Embryonic facial prominence (tissue), 1 donor: ENCODE measurements around the gene AGAP1.
"Not testable (repeated sequence)": the region's sequence is repeated elsewhere in the genome, so short reads cannot be mapped to it uniquely, and the experiment has no call there.

Source experiments
- DNase-seq: peaks from one replicate; pipeline ENCODE4 v3.0.0-alpha.2; 2016; ENCODE audit errors: extremely low spot score

AGAP1 gene

DNA sequence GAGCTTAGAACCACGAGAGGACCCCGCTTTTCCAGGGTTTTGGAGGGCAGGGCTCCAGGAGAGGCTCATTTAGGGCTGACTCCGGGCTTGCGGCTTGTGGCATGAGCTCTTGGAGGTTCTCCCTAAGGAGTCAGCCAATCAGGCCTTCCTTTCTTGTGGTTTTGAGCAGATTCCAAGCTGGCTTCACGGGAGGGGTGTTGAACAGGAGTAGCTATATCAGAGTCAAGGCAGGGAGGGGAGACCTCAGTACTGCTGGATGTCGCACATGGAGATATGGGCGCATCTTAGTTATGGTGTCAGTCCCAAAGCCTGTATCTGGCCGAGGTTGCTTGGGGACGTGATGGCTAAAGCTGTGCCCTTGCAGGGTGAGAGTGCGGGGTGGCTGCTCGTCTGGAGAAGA, 98.6 kb downstream of the AGAP1 start:
- no peak for DNase-seq

DNA sequence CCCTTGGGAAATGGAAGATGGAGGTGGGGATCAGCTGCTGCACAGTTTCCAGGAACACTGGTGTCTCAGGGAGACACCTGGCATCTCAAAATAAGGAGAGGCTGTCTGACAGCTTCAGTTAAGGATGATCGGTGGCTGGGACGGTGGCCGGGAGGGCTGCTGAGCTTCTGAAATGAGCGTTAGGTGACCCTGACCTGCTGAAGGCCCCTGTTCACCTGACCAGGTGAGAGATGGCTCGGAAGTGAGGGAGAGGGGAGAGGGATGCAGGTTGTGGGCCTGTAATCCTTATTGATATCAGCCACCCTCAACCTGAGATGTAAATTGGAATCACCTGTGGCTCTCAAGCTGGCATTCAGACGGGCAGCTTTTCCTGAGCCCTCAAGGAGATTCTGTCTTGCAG, 99.0 kb downstream of the AGAP1 start:
- no peak for DNase-seq

DNA sequence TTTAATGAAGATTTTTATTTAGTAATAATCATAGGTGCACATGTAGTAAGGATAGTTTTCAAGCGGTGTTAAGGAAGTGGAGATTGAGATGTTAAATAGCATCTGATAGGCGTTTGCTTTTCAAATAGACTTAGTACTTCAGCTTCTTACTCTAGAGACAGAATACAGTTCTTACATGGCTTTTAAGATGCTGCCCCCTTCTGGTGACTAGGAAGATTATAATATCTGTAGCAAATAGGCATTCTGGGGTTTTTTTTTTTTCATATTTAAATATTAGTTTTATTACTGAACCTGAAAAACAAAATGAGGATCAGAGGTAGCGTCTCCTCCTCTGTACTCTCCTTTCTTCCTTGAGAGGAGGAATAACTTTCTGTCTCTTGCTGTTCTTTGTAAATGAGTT, 100.2 kb downstream of the AGAP1 start:
- peak; percentile 88 for DNase-seq

DNA sequence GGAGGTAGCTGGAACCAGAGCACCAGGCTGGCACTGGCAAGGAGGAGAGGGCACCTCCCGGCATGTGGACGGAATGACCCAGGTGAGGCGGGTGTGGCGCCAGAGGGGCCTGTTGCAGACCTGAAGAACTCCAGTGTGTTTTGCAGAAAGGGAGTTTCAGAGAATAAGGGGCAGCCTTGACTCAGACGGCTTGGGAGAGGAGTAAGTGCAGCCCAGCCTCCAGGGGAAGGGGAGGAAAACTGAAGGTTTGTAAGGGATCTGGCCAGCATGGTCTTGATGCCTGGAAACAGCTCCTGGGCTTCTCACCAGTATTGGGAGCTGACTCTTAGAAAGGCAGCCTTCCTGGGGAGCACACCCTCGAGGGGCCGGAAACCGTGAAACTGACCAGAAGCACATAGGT, 101.1 kb downstream of the AGAP1 start:
- DNase-seq: no peak

DNA sequence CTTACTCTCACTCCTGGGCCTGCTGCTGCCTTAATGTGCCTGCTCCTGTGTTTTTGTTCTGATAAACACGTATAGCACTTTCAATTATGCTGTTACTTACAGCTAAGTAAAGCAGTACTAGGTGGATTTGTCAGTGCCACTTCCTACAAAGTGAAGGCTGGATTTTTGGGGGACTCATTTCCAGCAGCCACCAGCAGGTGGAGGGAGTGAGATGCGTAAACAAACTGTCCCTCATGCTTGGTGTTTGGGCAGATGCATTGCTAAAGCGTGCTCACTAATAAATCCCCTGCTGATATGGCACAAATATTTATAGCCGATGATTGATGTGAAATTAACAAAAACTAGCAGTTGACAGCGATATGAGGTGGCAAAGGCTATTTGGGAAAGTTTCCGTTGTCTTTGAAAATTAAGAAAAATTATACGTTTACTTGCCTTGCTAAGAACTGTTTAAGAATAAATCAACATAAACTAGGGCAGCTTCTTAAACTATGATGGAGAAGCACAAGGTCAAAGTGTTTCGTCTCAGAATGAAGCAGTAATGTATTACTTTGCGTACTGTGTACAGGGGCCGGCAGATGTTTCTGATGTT, 101.7 kb downstream of the AGAP1 start:
- no peak for DNase-seq

DNA sequence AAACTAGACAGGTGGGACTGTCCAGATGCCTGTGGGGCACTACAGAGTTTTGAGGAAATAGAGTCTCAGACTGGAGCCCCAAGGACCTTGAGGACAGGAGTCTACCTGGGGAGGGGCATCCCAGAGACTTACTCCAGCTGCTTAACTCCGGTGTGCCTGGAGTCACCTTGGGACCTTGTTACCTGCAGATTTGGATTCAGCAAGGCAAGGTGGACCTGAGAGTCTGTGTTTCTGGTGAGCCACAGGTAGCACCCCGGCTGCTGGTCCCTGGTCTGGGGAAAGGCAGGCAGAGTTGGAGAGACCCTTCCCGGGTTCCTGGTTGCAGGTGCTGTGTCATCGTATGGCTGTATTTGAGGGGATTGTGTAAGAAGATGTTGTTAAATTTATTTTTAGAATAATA, 102.4 kb downstream of the AGAP1 start:
- DNase-seq: no peak

DNA sequence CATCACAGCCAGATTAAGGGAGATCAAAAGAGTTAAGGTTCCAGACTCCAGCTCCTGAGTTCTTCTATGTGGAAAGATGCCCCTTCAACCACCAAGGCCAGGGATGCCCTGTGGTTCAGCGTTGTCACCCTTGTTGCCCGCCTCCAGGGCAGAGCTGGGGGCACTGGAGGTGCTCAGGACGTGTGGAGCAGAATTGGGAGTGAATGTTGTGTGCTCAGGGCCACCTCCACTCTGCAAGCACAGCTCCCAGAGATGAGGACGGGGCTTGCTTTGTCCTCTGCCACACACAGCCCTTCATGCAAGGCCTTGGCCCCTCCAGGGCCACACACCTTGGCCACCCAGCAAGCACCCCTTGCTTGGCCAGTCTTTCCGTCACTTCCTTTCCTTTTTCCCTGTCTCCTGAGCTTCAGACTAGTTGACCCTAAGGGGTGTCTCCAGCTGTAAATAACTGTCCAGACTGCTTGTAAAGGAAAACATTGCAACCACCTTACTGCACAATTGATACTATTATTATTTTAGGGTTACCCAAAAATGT, 103.3 kb downstream of the AGAP1 start:
- no peak for DNase-seq

DNA sequence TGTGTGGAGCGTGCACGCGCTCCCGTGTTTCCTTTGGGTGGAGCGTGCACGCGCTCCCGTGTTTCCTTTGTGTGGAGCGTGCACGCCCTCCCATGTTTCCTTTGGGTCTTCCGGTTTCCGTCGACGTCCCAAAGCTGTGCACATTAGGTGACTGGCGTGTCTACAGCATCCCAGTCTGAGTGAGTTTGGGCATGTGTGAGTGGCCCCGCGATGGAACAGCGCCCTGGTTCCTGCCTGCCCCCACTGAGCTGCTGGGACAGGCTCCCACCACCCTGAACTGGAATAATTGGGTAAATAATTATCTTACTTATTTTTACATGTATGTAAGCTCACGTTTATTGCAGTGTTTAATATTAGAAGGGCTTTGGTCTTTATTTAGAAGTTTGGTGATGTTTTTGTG, 104.2 kb downstream of the AGAP1 start:
- no peak for DNase-seq

DNA sequence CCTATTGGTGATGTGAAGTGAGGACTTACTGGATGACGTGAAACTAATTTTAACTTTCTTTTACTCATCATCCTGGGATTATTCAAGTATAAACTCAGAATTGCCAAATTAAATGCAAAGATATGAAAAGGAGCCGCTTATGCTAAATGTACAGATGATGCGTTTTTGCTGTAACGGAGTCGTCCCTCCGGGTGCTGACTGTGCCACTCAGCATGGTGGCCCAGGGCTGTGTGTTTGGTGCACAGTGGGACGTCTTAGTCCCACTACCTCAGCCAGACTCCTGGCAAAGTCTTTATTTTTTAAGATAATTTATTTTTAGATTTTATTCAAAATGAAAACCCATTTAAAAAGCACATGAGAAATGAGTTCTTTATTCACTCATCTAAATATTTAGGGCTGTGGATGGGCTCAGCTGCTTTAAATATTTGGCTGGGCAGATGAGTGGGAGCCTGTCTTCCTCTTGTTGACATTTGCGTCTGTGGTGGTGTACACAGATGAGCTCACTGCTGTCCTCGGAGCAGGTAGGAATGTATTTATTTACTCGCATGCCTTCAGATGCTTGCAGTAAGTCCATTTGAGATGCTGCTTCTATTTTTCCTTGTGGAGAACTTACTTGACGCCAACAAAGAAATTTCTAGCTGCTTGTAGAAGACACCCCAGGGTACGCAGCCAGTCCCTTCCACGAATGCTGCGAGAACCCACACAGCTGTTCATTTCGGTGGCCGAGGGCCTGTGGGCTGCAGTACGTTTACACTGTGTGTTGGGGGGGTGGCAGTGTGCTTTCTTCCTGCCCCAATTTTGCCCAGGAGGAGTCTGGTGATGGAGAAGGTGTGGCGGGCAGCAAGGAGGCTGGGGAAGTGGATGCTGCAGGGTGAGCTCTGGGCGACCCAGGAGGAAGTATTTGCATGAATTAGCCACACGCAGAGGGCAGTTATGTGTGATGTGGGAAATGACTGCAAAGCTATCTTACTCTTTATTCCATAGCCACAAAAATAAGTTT, 105.0 kb downstream of the AGAP1 start:
- no peak for DNase-seq

DNA sequence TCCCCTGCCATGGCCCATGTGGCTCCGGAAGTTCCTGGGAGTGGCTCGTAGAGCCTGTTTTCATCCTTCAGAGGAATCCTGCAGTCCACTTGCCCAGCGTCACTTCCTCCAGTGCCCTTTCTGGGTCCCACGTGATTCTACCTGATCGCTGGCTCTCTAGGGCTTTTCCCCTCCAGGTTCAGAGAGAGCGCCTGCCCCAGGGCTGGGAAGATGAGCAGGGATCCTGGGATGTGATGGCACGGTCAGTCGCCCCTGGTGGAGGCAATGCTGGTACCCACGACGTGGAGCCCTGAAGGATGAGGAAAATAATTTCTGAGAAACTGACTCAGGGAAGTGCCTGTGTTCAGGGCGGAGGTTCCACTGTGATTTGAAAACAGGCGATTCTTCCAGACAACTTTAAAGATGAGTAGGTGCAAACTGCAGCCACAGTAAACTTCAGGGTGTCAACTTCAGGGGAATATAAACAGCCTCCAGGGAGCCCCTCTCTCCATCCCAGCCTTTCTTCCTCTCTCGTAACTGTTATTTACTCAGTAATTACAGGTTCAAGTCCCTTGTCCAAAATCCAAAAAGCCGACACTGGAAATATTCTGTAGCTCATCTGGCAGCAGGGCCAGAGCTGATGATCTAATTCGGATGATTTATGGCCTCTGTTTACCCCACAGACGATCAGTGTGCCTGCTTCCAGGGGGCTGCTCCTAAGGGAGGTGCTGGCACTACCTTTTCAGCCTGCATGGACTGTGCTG, 105.9 kb downstream of the AGAP1 start:
- no peak for DNase-seq

DNA sequence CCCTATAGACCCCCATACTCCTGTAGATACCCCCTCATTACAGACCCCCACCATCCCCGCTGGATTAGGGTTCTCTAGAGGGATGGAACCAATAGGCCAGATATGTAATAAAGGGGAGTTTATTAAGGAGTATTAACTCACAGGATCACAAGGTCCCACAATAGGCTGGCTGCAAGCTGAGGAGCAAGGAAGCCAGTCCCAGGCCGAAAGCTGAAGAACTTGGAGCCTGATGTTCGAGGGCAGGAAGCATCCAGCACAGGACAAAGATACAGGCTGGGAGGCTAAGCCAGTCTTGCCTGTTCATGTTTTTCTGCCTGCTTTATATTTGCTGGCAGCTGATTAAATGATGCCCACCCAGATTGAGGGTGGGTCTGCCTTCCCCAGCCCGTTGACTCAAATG, 106.6 kb downstream of the AGAP1 start:
- DNase-seq: no peak

DNA sequence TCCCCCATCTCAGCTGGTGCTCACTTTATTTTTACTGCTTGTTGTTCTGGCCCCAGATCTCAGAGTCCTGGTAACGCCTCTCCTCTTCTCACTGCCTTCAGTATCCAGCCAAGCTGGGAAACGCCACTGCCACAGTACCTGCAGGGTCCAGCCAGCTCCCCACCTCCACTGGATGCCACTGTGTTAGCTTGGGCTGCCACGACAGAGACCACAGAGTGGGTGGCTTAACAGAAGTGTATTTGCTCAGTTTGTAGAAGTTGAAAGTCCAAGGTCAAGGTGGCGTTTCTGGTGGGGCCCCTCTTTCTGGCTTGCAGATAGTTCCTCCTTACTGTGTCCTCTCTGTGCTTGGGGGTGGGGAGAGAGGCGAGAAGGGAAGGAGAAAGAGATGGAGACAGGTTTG, 107.1 kb downstream of the AGAP1 start:
- no peak for DNase-seq

DNA sequence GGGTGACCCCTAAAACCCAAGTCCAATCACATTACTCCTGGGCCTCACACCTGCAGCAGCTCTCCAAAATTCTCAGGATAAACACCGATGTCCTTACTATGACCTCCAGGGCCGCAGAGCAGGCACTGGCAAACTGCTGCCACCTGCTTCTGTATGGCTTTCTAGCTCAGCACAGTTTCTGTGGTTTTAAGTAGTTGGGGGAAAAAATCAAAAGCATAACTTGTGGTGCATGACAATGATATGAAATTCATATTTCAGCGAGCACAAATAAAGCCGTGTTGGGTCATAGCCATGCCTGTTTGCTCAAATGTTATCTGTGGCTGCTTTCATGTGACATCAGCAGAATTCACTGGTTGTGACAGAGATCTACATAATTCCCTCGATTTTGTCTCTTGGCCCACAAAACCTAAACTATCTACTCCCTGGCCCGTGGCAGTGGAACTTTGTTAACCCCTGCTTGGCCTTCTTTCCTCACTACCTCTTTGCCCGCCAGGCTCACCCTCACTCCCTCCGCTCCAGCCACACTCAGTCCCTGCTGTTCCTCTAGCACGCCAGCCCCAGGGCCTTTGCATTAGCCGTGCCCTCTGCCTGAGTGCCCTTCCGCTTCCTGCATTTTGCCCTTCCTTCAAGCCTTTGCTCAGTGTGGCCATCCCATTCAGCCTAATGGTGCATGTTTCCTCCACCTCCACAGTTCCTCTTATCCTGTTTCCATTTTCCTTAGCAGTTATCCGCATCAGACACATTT, 108.3 kb downstream of the AGAP1 start:
- DNase-seq: no peak

DNA sequence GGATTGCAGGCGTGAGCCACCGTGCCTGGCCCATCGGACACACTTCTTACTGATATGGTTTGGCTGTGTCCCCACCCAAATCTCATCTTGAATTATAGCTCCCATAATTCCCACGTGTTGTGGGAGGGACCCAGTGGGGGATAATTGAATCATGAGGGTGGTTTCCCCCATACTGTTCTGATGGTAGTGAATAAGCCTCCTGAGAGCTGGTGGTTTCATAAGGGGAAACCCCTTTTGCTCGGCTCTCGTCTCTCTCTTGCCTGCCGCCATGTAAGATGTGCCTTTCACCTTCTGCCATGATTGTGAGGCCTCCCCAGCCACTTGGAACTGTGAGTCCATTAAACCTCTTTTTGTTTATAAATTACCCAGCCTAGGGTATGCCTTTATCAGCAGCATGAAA, 109.1 kb downstream of the AGAP1 start:
- DNase-seq: not testable (repeated sequence)

DNA sequence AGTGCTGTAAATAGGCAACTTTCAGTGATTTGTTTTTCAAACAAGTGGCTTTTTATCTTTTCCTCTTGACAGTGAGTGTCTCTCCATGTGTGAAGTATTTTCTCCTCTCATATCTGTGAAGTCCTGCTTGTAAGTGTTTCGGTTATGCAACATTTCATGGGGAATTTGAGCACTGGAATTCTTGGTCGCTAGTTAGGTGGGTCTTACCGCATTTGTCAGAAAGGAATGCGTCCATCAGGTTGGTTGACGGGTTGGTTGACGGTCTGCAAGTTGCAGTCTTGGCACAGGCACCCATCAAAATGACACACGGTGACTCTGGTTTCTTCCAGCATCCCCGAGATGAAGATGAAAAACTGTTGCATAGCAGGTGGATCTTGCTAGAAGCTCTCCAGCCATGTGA, 109.8 kb downstream of the AGAP1 start:
- no peak for DNase-seq

DNA sequence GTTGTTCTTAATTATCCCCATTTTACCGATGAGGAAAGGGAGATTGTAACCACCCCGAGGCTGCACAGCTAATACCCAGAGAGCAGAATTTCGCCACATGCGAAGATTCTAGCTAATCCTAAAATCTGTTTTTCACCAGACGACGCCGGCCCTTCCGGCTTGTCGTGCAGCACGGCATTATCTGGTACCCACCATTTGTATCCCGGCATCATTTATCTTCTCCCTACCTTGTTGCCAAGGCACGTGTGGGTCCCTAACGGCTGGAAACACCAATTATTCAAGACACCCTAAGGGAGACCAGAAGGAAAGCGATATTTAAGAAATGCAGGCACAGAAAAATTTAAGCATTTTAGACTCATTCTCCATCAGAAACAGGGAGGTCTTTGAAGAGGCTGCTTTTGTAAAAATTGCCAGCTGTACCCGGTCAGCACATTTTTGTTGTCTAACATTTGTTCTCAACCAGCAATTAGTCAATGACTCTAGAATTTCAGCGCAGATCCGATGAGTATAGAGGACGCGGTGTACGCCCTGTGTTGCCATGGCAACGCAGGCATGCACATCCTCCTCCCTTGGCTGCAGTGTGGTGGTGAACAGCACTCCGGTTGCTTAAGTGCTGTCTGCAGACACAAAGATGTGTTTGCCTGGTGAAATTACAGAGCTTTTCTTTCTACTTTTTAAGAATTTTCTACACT, 111.6 kb downstream of the AGAP1 start:
- peak; percentile 80 for DNase-seq

DNA sequence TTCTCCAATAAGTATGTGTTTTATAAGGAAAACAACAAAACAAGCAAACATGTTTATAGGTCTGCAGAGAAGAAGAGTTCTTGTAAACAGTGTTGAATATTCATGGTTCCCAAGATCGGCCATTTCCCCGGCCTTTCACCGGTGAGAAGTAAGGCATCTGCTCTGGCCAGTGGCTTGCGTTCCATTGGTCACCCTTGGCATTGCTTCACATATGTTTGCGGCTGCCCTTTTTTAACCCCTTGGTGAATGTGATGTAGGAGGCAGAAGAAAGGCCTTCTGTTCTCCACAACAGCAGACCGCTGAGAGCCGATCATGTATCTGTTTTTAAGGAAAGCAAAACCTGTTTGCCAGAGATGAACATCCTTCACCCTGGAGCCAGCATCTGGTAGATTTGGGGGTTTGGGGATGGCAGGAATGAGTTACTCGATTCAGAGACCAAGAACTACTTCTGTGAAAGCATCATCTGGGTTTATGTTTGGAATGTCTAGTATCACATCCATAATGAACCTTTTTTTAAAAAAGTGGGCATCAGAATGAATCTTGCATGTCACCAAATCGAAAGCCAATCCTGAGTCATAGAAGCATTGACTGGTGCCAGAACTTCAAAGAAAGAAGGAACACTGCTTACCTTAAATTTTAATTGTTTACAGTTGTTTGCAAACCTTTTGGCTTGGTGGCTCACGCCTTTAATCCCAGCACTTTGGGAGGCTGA, 112.3 kb downstream of the AGAP1 start:
- no peak for DNase-seq

DNA sequence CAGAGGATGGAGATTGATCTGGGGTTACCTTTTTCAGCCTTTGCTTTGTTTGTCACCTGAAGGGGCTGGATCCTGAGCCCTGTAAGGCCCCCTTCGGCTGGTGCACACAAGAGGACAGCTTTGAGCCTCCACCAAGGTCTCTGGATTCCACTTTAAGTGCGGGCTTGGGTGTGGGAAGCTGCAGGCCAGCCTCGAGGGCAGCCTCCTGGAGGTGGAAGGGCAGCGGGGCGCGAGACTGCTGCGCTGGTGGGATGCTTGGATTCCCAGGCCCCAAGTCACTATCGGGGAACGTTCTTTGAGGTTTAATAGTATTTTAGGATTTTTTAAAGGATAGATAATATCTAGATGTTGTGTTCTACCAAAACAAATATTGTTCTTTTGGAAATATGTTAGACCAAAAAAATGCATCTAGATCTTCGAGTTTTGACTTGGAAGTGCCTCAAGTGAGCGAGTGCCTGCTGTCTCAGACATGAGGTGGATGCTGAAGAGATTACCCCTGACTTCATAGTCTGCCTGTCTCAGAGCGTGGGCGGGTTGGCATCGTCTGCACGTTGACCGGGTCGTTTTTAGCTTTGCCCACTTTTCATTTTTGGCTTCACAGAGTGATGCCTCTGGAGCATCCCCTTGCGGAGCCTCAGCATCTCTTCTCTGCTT, 113.8 kb downstream of the AGAP1 start:
- no peak for DNase-seq

DNA sequence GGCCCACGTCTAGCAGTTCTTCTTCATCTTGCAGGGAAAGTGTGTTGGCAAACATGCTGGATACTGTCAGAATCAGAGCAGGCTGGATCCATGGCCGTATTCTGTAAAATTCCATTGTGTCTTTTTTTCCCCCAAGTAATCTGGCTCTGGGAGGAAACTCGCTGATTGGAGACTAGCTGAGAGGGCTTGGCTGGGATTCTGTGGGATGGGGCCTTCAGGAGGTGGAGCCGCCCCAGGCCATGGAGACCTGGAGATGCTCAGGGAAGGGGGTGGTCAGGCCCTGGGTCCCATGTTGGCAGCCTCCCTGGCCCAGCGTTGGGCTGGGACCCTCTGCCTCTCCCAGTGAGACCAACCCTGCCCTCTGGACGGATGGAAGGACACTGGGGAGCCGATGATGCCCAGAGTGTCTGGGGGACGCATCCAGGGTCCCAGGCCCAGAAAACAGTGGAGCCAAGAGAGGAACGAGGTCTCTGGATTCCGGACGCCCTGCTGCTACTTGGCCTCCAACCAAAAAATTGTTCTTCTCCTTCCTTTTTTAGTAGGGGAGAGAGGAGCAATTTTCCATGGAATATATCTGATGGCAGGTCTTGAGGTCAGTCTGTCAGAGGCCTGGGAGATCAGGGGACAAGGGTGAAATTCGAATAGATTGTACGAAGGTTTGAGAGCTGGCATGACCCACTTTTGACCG, 114.5 kb downstream of the AGAP1 start:
- no peak for DNase-seq
